Medulla oblongata (tissue), 1 donor: Measurements from ENCODE around the gene TPPP.
"Not testable (repeated sequence)": the region's sequence is repeated elsewhere in the genome, so short reads cannot be mapped to it uniquely, and the experiment has no call there.

Experiments
- DNase-seq: peaks from one replicate; pipeline ENCODE4 v3.0.0-alpha.2; 2015; ENCODE audit errors: extremely low spot score

Gene TPPP

DNA sequence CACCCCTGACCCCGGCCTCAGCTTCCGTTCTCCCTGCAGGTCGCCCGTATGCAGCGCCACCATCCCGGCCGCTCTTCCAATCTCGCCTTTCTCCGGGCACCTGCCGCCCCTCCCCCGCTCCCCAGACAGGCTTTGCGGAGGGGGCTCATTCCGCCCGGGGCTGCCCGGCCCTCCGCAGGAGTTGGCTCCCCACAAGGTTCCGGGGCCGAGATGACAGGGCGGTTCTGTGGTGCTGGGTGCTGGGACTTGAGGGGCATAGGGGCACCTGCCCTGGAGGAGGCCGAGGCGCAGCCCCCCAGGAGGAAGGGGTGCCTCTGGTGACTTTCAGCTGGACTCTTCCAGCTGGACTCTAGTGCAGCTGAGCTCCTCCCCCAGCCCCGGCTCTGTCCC lies 885 bp upstream of the TPPP start:
- not testable (repeated sequence) for DNase-seq

DNA sequence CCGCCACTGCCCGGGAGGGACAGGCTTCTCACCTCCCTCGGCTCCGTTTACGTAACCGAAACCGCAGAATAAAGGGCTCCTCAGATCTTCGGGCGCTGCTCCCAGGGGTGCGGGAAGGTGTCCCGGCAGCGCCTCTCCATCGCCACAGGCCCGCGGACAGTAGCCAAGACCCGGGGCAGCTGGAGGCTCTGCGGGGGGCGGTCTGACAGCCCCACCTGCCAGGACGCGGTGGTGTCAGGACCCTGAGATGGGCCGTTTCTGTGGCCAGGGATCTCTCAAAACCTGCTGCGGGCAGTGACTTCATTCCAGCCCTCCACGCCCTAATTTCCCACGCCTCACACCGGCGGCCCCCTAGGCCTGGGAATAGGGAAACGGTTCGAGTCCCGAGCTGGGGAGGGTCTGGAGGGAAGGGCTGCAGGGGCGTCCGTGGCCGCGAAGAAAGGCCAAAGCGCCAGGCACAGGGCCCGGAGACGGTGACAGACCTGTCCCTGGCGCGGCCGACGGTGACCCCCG lies 567 bp downstream of the TPPP start:
- DNase-seq = not testable (repeated sequence)

DNA sequence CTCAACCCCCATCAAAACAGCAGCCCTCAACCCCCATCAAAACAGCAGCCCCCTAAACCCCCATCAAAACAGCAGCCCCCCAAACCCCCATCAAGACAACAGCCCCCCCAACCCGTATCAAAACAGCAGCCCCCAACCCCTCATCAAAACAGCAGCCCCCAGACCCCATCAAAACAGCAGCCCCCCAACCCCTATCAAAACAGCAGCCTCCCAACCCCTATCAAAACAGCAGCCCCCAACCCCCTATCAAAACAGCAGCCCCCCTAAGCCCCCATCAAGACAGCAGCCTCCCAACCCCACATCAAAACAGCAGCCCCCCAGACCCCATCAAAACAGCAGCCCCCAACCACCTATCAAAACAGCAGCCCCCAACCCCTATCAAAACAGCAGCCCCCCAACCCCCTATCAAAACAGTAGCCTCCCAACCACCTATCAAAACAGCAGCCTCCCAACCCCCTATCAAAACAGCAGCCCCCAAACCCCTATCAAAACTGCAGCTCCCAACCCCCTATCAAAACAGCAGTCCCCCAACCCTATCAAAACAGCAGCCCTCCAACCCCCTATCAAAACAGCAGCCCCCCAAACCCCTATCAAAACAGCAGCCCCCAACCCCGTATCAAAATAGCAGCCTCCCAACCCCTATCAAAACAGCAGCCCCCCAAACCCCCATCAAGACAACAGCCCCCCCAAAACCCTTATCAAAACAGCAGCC lies 1.2 kb downstream of the TPPP start:
- DNase-seq = no peak

GRCh38 chr5:691049-691448 lies 2.1 kb downstream of the TPPP start:
- DNase-seq = not testable (repeated sequence)

DNA sequence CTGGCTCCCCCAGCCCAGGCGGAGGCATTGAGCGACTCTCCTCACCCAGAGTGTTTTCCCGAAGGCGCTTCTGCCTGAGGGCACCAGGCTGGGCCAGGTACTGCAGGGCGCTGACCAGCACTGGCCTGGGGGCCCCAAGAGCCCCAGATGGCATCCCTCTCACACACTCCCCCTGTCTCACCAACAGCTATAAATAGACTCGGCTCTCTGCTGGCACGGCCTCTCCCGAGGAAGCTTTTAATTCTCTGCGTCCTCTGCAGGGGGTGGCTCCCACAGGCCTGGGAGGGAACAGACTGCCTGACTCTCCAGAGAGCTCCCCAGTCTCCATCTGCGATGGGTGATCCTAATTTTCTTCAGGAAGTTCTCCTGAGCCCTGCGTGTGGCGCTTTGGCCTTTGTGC lies 2.9 kb downstream of the TPPP start:
- DNase-seq = not testable (repeated sequence)

DNA sequence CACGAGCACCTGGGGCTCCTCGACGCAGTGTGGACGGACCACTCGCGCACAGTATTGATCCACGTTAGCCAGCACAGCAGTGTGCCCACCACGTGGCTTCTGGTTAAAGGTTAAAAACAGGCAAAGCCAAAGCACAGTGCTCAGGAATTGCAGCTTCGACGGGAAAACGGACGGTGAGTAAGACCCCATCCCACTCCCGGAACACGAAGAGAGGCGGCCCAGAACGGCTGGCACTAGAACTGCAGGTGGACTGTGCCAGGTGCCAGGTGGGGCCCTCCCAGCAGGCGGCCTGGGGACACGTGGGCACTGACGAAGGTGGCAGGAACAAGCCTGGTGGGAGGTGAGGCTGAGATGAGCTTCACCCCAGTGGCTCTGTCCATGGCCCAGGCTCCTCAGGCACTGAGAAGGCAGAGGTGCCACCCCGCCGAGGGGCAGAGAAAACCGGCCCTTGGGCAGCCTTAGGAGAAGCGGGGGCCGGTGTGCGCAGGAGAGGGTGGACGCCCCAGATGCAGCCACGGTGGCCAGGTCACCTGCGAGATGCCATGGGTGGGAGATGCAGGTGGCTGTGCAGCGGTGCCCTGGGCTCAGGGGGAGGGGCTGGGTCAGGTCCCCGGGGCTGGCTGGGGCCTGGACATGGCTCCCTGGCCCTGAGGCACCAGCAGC lies 4.7 kb downstream of the TPPP start:
- DNase-seq = not testable (repeated sequence)

DNA sequence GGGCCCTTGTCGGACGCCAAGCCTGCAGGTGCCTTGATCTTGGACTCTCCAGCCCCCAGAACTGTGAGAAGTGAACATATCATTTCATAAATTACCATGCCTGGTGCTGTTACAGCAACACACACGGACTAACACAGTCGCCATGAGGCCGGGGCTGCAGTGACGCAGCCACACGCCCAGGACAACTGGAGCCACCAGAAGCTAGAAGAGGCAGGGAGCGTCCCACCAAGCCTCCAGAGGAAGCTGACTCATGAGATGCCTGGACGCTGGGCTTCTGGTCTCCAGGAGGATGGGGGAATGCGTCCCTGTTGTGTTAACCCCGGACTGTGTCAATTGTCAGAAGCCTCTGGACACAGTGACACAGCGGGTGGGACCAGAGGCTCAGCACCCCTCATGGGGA lies 6.2 kb downstream of the TPPP start:
- not testable (repeated sequence) for DNase-seq

DNA sequence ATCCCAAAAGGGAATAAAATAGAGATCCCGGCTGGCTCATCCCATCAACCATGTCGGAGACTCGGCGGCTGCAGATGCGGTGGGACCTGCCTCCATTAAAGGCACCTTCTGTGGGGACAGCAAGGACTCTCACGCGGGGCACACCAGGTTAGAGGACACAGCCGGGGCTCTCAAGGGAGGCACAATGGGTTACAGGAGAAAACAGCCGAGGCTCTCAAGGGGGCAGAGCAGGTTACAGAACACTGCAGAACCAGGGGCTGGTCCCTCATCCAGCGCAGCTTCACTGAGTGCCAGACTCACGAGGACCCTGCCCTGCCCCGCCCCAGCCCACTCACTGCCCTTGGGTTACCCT lies 7.0 kb downstream of the TPPP start:
- not testable (repeated sequence) for DNase-seq

GRCh38 chr5:685262-686171 lies 7.6 kb downstream of the TPPP start:
- DNase-seq = no peak

GRCh38 chr5:684751-685216 lies 8.4 kb downstream of the TPPP start:
- no peak for DNase-seq

DNA sequence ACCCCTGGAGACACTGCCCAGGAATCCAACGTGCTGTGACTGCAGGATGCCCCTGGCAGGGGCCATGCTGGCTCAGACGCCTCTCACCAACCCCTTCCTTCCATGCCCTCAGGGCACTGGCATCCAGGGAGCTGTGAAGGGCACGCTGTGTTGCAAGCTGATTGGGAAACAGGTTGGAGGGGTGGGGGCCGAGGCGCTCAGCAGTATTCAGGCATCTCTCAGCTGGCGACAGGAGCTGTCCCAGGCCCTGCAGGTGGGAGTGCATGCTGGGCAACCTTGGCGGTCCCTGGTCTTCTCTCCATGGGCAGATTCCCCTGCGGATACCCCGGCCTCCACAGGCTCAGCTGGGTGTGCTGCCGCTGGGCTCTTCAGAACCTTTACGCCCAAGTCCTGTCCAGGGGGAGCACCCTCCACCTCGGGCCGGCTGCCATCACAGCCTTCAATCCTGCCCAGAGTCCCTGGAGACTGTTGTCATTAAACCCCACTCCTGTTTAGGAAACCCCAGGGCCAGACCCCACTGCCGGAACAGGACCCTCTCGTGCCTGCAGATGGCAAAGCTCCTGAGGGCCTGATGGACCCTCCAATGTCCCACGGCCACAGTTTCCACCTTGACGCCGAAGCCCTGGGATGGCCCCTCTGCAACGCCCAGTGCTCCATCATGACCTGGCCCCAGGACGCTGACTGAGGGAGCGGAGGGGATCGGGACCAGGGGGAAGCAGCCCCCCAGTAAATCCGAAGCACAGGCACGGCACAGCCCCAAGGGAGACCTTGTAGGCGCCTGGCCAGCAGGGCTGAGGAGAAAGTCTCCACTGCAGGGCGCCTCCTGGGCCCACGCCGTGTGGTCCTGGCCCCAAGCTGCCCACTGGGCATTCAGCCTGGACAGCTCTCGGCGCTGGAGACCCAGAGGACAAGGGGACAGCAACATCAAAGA lies 9.3 kb downstream of the TPPP start:
- no peak for DNase-seq

DNA sequence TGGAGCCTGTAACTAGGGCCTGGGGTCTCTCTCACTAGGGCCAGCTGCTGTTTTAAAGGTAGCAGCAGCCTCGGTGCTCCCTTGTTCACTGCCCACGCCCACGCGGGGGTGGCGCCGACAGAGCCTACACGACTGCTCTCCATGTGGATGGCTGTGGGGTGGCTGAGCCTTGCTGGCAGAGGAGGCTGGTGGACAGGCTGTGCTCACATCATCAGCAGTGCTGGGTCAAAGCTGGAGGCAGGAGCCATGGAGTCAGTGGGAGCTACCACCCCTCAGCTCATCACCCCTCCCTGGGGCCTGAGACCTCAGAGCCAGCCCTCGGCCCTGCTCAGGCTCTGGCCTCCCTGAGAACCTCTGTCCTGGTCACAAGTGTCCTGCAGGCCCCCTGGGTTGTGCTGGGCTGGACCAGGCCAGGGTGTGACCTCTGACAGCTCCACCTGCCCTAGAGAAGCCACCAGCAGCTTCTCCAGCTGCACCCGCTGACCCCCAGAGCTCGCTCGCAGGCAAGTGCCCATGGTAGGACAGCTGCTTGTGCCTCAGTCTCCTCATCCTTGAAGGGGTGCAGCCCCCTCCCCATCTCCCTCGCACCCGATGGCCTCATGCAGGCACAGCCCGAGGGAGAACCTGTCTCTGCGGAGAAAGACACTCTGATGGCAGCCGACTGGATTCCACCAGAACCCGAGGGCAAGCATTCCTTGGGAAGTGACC lies 10.3 kb downstream of the TPPP start:
- not testable (repeated sequence) for DNase-seq

GRCh38 chr5:682216-682615 lies 10.9 kb downstream of the TPPP start:
- DNase-seq = not testable (repeated sequence)

GRCh38 chr5:681317-682191 lies 11.6 kb downstream of the TPPP start:
- DNase-seq = not testable (repeated sequence)

- not testable (repeated sequence) for DNase-seq
Measured at GRCh38 chr5:680836-681235, 12.3 kb downstream of the TPPP start.

- DNase-seq = not testable (repeated sequence)
Measured at GRCh38 chr5:680118-680795, 12.9 kb downstream of the TPPP start.

- DNase-seq = not testable (repeated sequence)
Measured at GRCh38 chr5:679166-679895, 13.8 kb downstream of the TPPP start.

- not testable (repeated sequence) for DNase-seq
Measured at GRCh38 chr5:678521-678920, 14.6 kb downstream of the TPPP start.
